OCI-LY1 (cell line): ENCODE results near the gene SARM1.

Experiments used
- H2AFZ ChIP-seq: fragments of 200-600 bp; sonication (generic), shearing (Covaris generic); 2 replicates; pipeline ENCODE4 v1.6.0; 2014; ENCODE audit warnings: antibody characterized with exemption, mild to moderate bottlenecking, low read length
- H3F3A ChIP-seq: fragments of 200-600 bp; sonication (generic), shearing (Covaris generic); 2 replicates; pipeline ENCODE4 v1.6.0; 2014; ENCODE audit warnings: mild to moderate bottlenecking, antibody characterized with exemption, low read length, moderate library complexity; ENCODE audit not compliant: insufficient read depth
- H3K27ac ChIP-seq: fragments of 200-600 bp; sonication (generic); 2 replicates; pipeline ENCODE4 v1.5.1; 2014; ENCODE audit warnings: low read length, mixed run types, mild to moderate bottlenecking, low read depth; ENCODE audit not compliant: poor library complexity, severe bottlenecking
- H3K27me3 ChIP-seq: fragments of 200-600 bp; sonication (generic); 2 replicates; pipeline ENCODE4 v1.6.0; 2014; ENCODE audit warnings: antibody characterized with exemption, mild to moderate bottlenecking, low read length, moderate library complexity; ENCODE audit not compliant: insufficient read depth
- H3K36me3 ChIP-seq: fragments of 200-600 bp; sonication (generic); 2 replicates; pipeline ENCODE4 v1.6.1; 2014; ENCODE audit warnings: mild to moderate bottlenecking, antibody characterized with exemption, low read length, moderate library complexity, mixed read lengths; ENCODE audit not compliant: insufficient read depth
- H3K4me1 ChIP-seq: fragments of 200-600 bp; sonication (generic); 2 replicates; pipeline ENCODE4 v1.5.1; 2014; ENCODE audit warnings: mild to moderate bottlenecking, low read length, moderate library complexity; ENCODE audit not compliant: insufficient read depth, severe bottlenecking
- H3K4me2 ChIP-seq: fragments of 200-600 bp; sonication (generic), shearing (Covaris generic); 2 replicates; pipeline ENCODE4 v1.6.1; 2014; ENCODE audit warnings: low read length
- H3K4me3 ChIP-seq: fragments of 200-600 bp; sonication (generic); 2 replicates; pipeline ENCODE4 v1.5.1; 2014; ENCODE audit warnings: low read length, low read depth, mild to moderate bottlenecking, mixed read lengths; ENCODE audit not compliant: poor library complexity, severe bottlenecking
- H3K79me2 ChIP-seq: fragments of 200-600 bp; shearing (Covaris generic); 2 replicates; pipeline ENCODE4 v1.6.1; 2016; ENCODE audit warnings: mixed run types, low read length, mixed read lengths; ENCODE audit not compliant: insufficient read depth
- H3K9ac ChIP-seq: fragments of 200-600 bp; sonication (generic), shearing (Covaris generic); 2 replicates; pipeline ENCODE4 v1.6.1; 2014; ENCODE audit warnings: mild to moderate bottlenecking, low read length, mixed read lengths
- H3K9me2 ChIP-seq: fragments of 200-600 bp; sonication (generic), shearing (Covaris generic); 2 replicates; pipeline ENCODE4 v1.6.1; 2014; ENCODE audit warnings: low read depth, mild to moderate bottlenecking, low read length, mixed read lengths
- H3K9me3 ChIP-seq: fragments of 200-600 bp; shearing (Covaris generic); 2 replicates; pipeline ENCODE4 v1.6.1; 2014; ENCODE audit warnings: low read length, mixed read lengths
- H4K20me1 ChIP-seq: fragments of 200-600 bp; sonication (generic), shearing (Covaris generic); 2 replicates; pipeline ENCODE4 v1.6.0; 2016; ENCODE audit warnings: mild to moderate bottlenecking, low read length; ENCODE audit not compliant: insufficient read depth
- CTCF ChIP-seq: fragments of 200-600 bp; sonication (generic), shearing (Covaris generic); IDR thresholded peaks from 2 replicates; pipeline ENCODE4 v1.5.1; 2017; ENCODE audit warnings: mild to moderate bottlenecking, antibody characterized with exemption, low read length, moderate library complexity, mixed read lengths
- EZH2 ChIP-seq: fragments of 200-600 bp; sonication (generic), shearing (Covaris generic); IDR thresholded peaks from 2 replicates; pipeline ENCODE4 v1.8.0; 2017; ENCODE audit warnings: borderline replicate concordance, mixed run types, mild to moderate bottlenecking, antibody characterized with exemption, low read length, moderate library complexity, mixed read lengths

The SARM1 gene

GRCh38 chr17:28371245-28372202 lies at the start of gene SARM1:
SARM1 (plus strand) TSS chr17:28371694; CDS start chr17:28372033, 339 bp downstream.
- Histone ChIP-seq H4K20me1 (no peaks in the 10 kb centered on the region), H3K36me3 (no peaks in the 10 kb centered on the region), H2AFZ (no peak within 1 kb of the TSS), H3K9me2 (no peaks in the 10 kb centered on the region), H3F3A (no peaks in the 10 kb centered on the region; the same call in 1 of the 2 replicates), H3K9ac (peak within 1 kb of the TSS; percentile 13; the same call in 1 of the 2 replicates), H3K4me3 (peak within 1 kb of the TSS; percentile 59), H3K79me2 (no peaks in the 10 kb centered on the region), H3K27me3 (peaks cover 4% of the 10 kb centered on the region; the same call in 1 of the 2 replicates), H3K9me3 (no peaks in the 10 kb centered on the region), H3K27ac (no peak within 1 kb of the TSS), H3K4me2 (peak within 1 kb of the TSS; percentile 69), H3K4me1 (peaks cover 15% of the 10 kb centered on the region)
- TF ChIP-seq CTCF (no peak), EZH2 (no peak)

GRCh38 chr17:28324267-28324745 lies 47.2 kb upstream of the SARM1 start:
- Histone ChIP-seq H3K4me2 (no peak overlapping the region), H3K36me3 (peaks cover 63% of the 10 kb centered on the region), H4K20me1 (no peaks in the 10 kb centered on the region), H3K9me2 (no peaks in the 10 kb centered on the region), H3K4me3 (no peak overlapping the region), H3K27ac (no peak overlapping the region), H3F3A (no peaks in the 10 kb centered on the region), H3K9me3 (no peaks in the 10 kb centered on the region), H3K4me1 (peaks cover 28% of the 10 kb centered on the region), H3K9ac (no peak overlapping the region), H2AFZ (no peak overlapping the region), H3K79me2 (peaks cover 52% of the 10 kb centered on the region), H3K27me3 (no peaks in the 10 kb centered on the region)
- TF ChIP-seq EZH2 (no peak), CTCF (no peak)

GRCh38 chr17:28324781-28325180 lies 46.7 kb upstream of the SARM1 start:
- Histone ChIP-seq H3K27me3 (no peaks in the 10 kb centered on the region), H3K9me3 (no peaks in the 10 kb centered on the region), H3F3A (no peaks in the 10 kb centered on the region), H3K9me2 (no peaks in the 10 kb centered on the region), H3K79me2 (peaks cover 47% of the 10 kb centered on the region), H3K9ac (no peak overlapping the region), H3K36me3 (peaks cover 65% of the 10 kb centered on the region), H3K4me3 (no peak overlapping the region), H3K4me2 (no peak overlapping the region), H3K27ac (no peak overlapping the region), H2AFZ (no peak overlapping the region), H3K4me1 (peaks cover 26% of the 10 kb centered on the region), H4K20me1 (no peaks in the 10 kb centered on the region)
- TF ChIP-seq CTCF (no peak), EZH2 (no peak)
